ENCODE results near the gene CUBN.

Gene CUBN

GRCh38 chr10:16995867-16996529 lies 133.6 kb downstream of the CUBN start:
- H3K27ac ChIP-seq: no peak overlapping the region
- TF ChIP-seq, protein P1, sequence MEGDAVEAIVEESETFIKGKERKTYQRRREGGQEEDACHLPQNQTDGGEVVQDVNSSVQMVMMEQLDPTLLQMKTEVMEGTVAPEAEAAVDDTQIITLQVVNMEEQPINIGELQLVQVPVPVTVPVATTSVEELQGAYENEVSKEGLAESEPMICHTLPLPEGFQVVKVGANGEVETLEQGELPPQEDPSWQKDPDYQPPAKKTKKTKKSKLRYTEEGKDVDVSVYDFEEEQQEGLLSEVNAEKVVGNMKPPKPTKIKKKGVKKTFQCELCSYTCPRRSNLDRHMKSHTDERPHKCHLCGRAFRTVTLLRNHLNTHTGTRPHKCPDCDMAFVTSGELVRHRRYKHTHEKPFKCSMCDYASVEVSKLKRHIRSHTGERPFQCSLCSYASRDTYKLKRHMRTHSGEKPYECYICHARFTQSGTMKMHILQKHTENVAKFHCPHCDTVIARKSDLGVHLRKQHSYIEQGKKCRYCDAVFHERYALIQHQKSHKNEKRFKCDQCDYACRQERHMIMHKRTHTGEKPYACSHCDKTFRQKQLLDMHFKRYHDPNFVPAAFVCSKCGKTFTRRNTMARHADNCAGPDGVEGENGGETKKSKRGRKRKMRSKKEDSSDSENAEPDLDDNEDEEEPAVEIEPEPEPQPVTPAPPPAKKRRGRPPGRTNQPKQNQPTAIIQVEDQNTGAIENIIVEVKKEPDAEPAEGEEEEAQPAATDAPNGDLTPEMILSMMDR (conservative IDR thresholded peaks at IDR 0.05): no peak
- no peak for TF ChIP-seq ZFX (IDR thresholded peaks at IDR 0.05)

DNA sequence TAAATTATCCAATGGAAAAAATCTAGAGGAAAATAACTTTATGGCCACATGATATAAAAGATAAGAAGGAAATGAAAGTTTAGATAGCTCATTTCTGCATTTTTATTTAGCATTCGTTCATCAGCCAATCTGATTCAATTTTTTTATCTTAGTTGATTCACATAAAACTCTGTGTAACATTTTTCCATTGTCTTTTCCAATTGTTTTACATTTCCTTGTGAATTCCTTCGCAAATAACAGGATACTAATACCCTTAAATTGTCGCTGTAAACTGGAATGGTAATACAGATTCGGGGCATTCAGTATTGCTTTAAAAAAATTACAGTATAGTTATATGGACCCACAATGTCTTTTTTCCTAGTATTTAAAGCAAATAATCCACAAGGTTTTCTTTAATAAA lies 136.4 kb downstream of the CUBN start:
- no peak overlapping the region for H3K27ac ChIP-seq
- TF ChIP-seq, protein P1 (conservative IDR thresholded peaks at IDR 0.05): no peak
- TF ChIP-seq ZFX (IDR thresholded peaks at IDR 0.05): no peak

DNA sequence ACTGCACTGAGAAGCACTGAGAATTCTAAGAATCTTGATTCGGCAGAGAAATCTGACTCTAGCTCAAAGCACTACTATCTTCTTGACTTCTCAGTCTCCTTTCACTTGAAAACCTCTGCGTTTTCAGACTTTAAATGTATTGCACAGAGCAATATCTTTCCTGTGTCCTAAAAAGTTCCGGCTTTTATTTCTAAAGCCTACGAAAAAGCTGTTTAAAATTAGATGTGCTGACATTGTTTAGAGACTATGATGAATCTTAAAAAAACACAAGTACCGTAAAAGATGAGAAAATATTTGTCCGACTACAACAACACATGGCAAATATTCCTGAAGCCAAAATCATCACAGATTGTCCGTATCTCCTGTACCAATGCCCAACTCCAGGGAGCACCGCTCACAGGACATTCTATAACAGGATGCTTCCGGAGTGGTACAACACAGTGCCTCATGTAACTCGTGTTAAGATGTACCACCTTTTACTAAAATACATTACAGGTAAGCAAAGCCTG lies 136.9 kb downstream of the CUBN start:
- TF ChIP-seq, protein P1 (conservative IDR thresholded peaks at IDR 0.05): no peak
- TF ChIP-seq ZFX (IDR thresholded peaks at IDR 0.05): no peak
- H3K27ac ChIP-seq: no peak overlapping the region

DNA sequence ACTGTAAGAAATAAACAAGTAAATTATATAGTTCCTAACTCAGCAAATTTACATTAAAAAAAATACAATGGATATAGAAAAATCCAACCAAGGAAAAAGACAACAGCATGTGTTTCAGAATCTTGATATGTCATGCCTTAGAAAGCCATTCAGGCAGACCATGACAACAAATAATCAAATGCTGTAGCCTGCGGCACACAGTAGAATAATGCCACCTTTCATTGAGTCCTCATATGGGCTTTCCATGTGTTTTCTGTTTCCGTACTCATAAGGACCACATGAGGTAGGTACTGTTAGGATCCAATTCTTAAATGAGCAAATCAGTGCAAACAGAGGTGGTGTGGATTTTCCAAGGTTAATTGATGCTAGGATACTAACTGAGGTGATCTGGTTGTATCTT lies 138.6 kb downstream of the CUBN start:
- no peak for TF ChIP-seq ZFX (IDR thresholded peaks at IDR 0.05)
- TF ChIP-seq, protein P1 (conservative IDR thresholded peaks at IDR 0.05): no peak

DNA sequence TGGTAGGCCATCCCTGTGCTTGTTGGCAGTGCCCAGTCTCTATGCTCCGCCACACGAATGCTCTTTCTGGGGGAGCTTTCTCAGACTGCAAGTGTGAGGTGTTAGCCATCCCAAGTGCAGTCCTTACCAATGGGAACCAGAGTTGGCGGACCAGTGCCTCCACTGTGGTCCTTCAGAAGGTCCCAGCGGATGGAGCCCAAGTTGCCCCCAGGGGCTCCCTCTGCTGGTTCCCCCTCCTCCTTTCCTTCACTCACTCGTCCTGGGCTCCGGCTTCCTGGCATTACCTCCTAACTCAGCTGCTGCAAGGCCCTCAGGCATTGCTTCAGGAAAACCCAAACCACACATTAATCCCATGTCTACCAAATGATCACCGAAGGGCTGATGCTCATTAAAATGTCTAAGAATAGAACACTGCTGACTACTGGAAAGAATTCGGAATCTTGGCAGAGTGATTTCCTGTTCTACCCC lies 139.8 kb downstream of the CUBN start:
- no peak overlapping the region for H3K27ac ChIP-seq
- TF ChIP-seq, protein P1 (conservative IDR thresholded peaks at IDR 0.05): no peak
- no peak for TF ChIP-seq ZFX (IDR thresholded peaks at IDR 0.05)

More for the DNA sequence above, 138.6 kb downstream of the CUBN start:
- no peak overlapping the region for H3K27ac ChIP-seq

DNA sequence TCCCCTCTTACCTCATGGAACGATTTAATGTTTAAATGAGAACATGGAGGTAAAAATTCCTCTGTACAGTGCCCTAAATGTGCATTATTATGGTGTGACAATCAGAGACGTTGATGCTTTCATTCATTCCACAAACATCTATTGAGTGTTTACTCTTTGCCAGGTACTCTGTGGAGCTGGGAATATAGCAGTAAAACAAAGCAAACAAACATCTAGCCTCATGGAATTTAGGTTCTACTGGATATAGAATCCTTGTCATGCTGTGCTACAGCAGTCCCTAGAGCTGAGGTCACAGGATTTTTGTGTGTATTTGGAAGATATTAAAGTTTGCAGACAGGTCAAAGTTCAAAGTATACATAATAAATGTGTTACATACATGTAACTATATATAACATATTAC lies 140.7 kb downstream of the CUBN start:
- TF ChIP-seq ZFX (IDR thresholded peaks at IDR 0.05): no peak

GRCh38 chr10:16987976-16988610 lies 141.5 kb downstream of the CUBN start:
- H3K27ac ChIP-seq: no peak overlapping the region
- TF ChIP-seq, protein P1 (conservative IDR thresholded peaks at IDR 0.05): no peak
- no peak for TF ChIP-seq ZFX (IDR thresholded peaks at IDR 0.05)

More for the DNA sequence above, 140.7 kb downstream of the CUBN start:
- no peak overlapping the region for H3K27ac ChIP-seq
